ENCODE measurements around the gene CCDC9B.

CCDC9B gene

GRCh38 chr15:40340740-40341400, at the start of gene CCDC9B:
Gene CCDC9B, minus strand, starts transcription at chr15:40340939. Its CDS starts 120 bp downstream, at chr15:40340819.
- DNase-seq: peak; percentile 54

GRCh38 chr15:40389824-40390595, 49.3 kb upstream of the CCDC9B start:
- DNase-seq: no peak

- no peak for DNase-seq
Observed at GRCh38 chr15:40388941-40389823, 48.4 kb upstream of the CCDC9B start.

GRCh38 chr15:40386480-40386879, 45.7 kb upstream of the CCDC9B start:
- no peak for DNase-seq

GRCh38 chr15:40382580-40383456, 42.1 kb upstream of the CCDC9B start, which contains the start of gene KNSTRN:
Gene KNSTRN, plus strand, starts transcription at chr15:40382721. Its CDS starts 115 bp downstream, at chr15:40382836.
- peak; percentile 87 for DNase-seq

- DNase-seq: no peak
Observed at GRCh38 chr15:40381818-40382529, 41.2 kb upstream of the CCDC9B start.

GRCh38 chr15:40380636-40381035, 39.9 kb upstream of the CCDC9B start:
- no peak for DNase-seq

- DNase-seq: no peak
Observed at GRCh38 chr15:40379853-40380252, 39.1 kb upstream of the CCDC9B start.

GRCh38 chr15:40379374-40379773, 38.6 kb upstream of the CCDC9B start:
- DNase-seq: no peak

- no peak for DNase-seq
Observed at GRCh38 chr15:40377606-40378005, 36.9 kb upstream of the CCDC9B start.

GRCh38 chr15:40372981-40373380, 32.2 kb upstream of the CCDC9B start:
- DNase-seq: no peak

- no peak for DNase-seq
Observed at GRCh38 chr15:40369971-40370370, 29.2 kb upstream of the CCDC9B start.

GRCh38 chr15:40369474-40369869, 28.7 kb upstream of the CCDC9B start:
- no peak for DNase-seq

- DNase-seq: no peak
Observed at GRCh38 chr15:40368719-40369473, 28.2 kb upstream of the CCDC9B start.

- peak; percentile 68 for DNase-seq
Observed at GRCh38 chr15:40367686-40368611, 27.2 kb upstream of the CCDC9B start.

- no peak for DNase-seq
Observed at GRCh38 chr15:40367371-40367685, 26.6 kb upstream of the CCDC9B start.

GRCh38 chr15:40366457-40367370, 26.0 kb upstream of the CCDC9B start:
- no peak for DNase-seq

GRCh38 chr15:40365624-40366456, 25.1 kb upstream of the CCDC9B start:
- DNase-seq: no peak
